Left lung (tissue), 10 donors: ENCODE results near the gene LSM4. TPM values are rescaled to one million over a fixed set of nuclear protein-coding genes. Genes with fewer than 3 reads are reported as not detected.
A peak's percentile ranks its signal among the peaks of the same experiment; 100 is the strongest.

Source experiments
- ATAC-seq: fragments of 200-7000 bp; cut with Tn5 transposase; one replicate; pipeline ENCODE4 v1.9.1; 2020; ENCODE audit warnings: moderate library complexity
- DNase-seq, 4 donors: peaks; one replicate each; pipeline ENCODE4 v3.0.0-alpha.2; 2013 to 2020
- H3K27ac ChIP-seq, 2 donors: fragments of 200-600 bp; sonication (generic) in 1 of 2; one replicate each; pipeline versions ENCODE4 v1.5.0 to v1.8.0; 2020 to 2021
- H3K27me3 ChIP-seq, 2 donors: fragments of 200-600 bp; sonication (generic) in 1 of 2; one replicate each; pipeline versions ENCODE4 v1.5.0 to v1.8.0; 2020 to 2021
- H3K36me3 ChIP-seq, 2 donors: fragments of 200-600 bp; sonication (generic) in 1 of 2; one replicate each; pipeline versions ENCODE4 v1.5.0 to v1.8.0; 2020 to 2021
- H3K4me1 ChIP-seq, 2 donors: fragments of 200-600 bp; one replicate each; pipeline ENCODE4 v1.8.0; 2021
- H3K4me3 ChIP-seq, 2 donors: fragments of 200-600 bp; sonication (generic) in 1 of 2; one replicate each; pipeline versions ENCODE4 v1.5.0 to v1.8.0; 2020 to 2021; ENCODE audit warnings: mild to moderate bottlenecking in 1 of 2
- H3K9me3 ChIP-seq, 2 donors: fragments of 200-600 bp; sonication (generic) in 1 of 2; one replicate each; pipeline versions ENCODE4 v1.5.0 to v1.8.0; 2020 to 2021
- CTCF ChIP-seq, 2 donors: fragments of 200-600 bp; sonication (generic) in 1 of 2; IDR thresholded peaks; one replicate each; pipeline versions ENCODE4 v1.5.0 to v1.8.0; 2021; ENCODE audit warnings: antibody characterized with exemption in 2 of 2
- intact Hi-C, 2 donors: fragments of 100-400 bp; cut with DNase I; formaldehyde crosslinking; loops; one replicate each; pipeline versions ENCODE4 v1.11.2 to v1.14.2; 2022
- polyA plus RNA-seq, 6 donors: library from polyadenylated mRNA; unstranded; fragments of 120-200 nt; gene quantifications; one replicate each; pipeline ENCODE4 v1.2.1, GENCODE V29; 2013; ENCODE audit not compliant: insufficient read length in 6 of 6
- total RNA-seq, 2 donors: library from RNA; stranded (reverse); fragmentation: NEBNext Ultra II Directional; extraction: Animal tissue kit (Norgen Biotek cat#: 25700); gene quantifications; one replicate each; pipeline ENCODE4 v1.2.1, GENCODE V29; 2021
- donor health status: DM: no; HTN: yes; CAD: no.
- donor health status: DM: no; HTN: no; CAD: no.

The LSM4 gene
- total and polyA plus RNA-seq, 8 donors, result 72.7 to 121 (median 84.8) TPM

GRCh38 chr19:18287836-18288772 lies 34.8 kb downstream of the LSM4 start:
- ATAC-seq, result no peak
- TF ChIP-seq CTCF (IDR thresholded peaks at IDR 0.05), result no peak
- Histone ChIP-seq H3K4me3 (no peak overlapping the region), H3K27ac (no peak overlapping the region), H3K27me3 (no peaks in the 10 kb centered on the region), H3K4me1 (peaks cover 8 to 27% of the 10 kb centered on the region in 2 donors), H3K9me3 (no peaks in the 10 kb centered on the region), H3K36me3 (no peaks in the 10 kb centered on the region)
- peak in 1 of 4 donors; percentile 63 for DNase-seq
- intact Hi-C loops, result no loop called here

GRCh38 chr19:18286973-18287635 lies 35.8 kb downstream of the LSM4 start:
- Histone ChIP-seq H3K9me3 (no peaks in the 10 kb centered on the region), H3K4me1 (peaks cover 13 to 34% of the 10 kb centered on the region in 2 donors), H3K4me3 (no peak overlapping the region), H3K27me3 (no peaks in the 10 kb centered on the region), H3K36me3 (no peaks in the 10 kb centered on the region), H3K27ac (no peak overlapping the region)
- intact Hi-C loops, result no loop called here
- TF ChIP-seq CTCF (IDR thresholded peaks at IDR 0.05), result no peak
- no peak for ATAC-seq
- no peak for DNase-seq

- Histone ChIP-seq H3K27ac (peak overlapping the region; percentile 24 to 61), H3K36me3 (no peaks in the 10 kb centered on the region), H3K4me1 (peaks cover 9 to 17% of the 10 kb centered on the region in 2 donors), H3K27me3 (no peaks in the 10 kb centered on the region), H3K4me3 (no peak overlapping the region), H3K9me3 (no peaks in the 10 kb centered on the region)
- ATAC-seq (no peak), DNase-seq (no peak)
- intact Hi-C loops, result no loop called here
- TF ChIP-seq CTCF (IDR thresholded peaks at IDR 0.05), result no peak
Observed at GRCh38 chr19:18284712-18285360, 38.0 kb downstream of the LSM4 start.

GRCh38 chr19:18283338-18283737 lies 39.5 kb downstream of the LSM4 start:
- Histone ChIP-seq H3K4me1 (peaks cover 18 to 24% of the 10 kb centered on the region in 2 donors), H3K4me3 (no peak overlapping the region), H3K27me3 (no peaks in the 10 kb centered on the region), H3K9me3 (no peaks in the 10 kb centered on the region), H3K27ac (peak overlapping the region; percentile 99 to 100), H3K36me3 (peaks cover 0 to 8% of the 10 kb centered on the region in 2 donors)
- no peak for TF ChIP-seq CTCF (IDR thresholded peaks at IDR 0.05)
- ATAC-seq (no peak), DNase-seq (no peak)
- intact Hi-C loops, result no loop called here

GRCh38 chr19:18282788-18283141 lies 40.1 kb downstream of the LSM4 start:
- Histone ChIP-seq H3K27me3 (no peaks in the 10 kb centered on the region), H3K36me3 (peaks cover 0 to 14% of the 10 kb centered on the region in 2 donors), H3K4me3 (peak overlapping the region in 1 of 2 donors; percentile 42), H3K9me3 (no peaks in the 10 kb centered on the region), H3K27ac (peak overlapping the region; percentile 99 to 100), H3K4me1 (peaks cover 23 to 30% of the 10 kb centered on the region in 2 donors)
- intact Hi-C loops, result no loop called here
- ATAC-seq, result no peak
- no peak for DNase-seq
- TF ChIP-seq CTCF (IDR thresholded peaks at IDR 0.05), result no peak
